Lung (tissue), 12 donors: ENCODE results near the gene AP3S2. TPM values are rescaled to one million over a fixed set of nuclear protein-coding genes. Genes with fewer than 3 reads are reported as not detected.

Experiments used
- ATAC-seq: fragments of 200-7000 bp; cut with Tn5 transposase; one replicate; pipeline ENCODE4 v1.9.1; 2020; ENCODE audit warnings: moderate number of reproducible peaks; ENCODE audit not compliant: insufficient read depth, low FRiP score
- DNase-seq, 3 donors: peaks; one replicate each; pipeline ENCODE4 v3.0.0-alpha.2; 2013 to 2017
- H3K27ac ChIP-seq, 2 donors: one replicate each; pipeline ENCODE4 v1.5.1; 2013; ENCODE audit warnings: mild to moderate bottlenecking in 2 of 2, moderate library complexity in 2 of 2, control low read depth in 1 of 2, inconsistent platforms in 1 of 2, low read depth in 1 of 2, low read length in 1 of 2
- H3K27me3 ChIP-seq, 3 donors: one replicate each; pipeline ENCODE4 v1.5.1; 2013; ENCODE audit warnings: low read length in 2 of 3; ENCODE audit not compliant: control insufficient read depth in 3 of 3, insufficient read depth in 3 of 3
- H3K36me3 ChIP-seq, 4 donors: one replicate each; pipeline ENCODE4 v1.5.1; 2013; ENCODE audit warnings: low read length in 4 of 4, mild to moderate bottlenecking in 1 of 4, moderate library complexity in 1 of 4; ENCODE audit not compliant: control insufficient read depth in 4 of 4, insufficient read depth in 4 of 4
- H3K4me1 ChIP-seq, 5 donors: one replicate each; pipeline ENCODE4 v1.5.1; 2013; ENCODE audit warnings: low read length in 5 of 5, mild to moderate bottlenecking in 2 of 5, moderate library complexity in 1 of 5; ENCODE audit not compliant: control insufficient read depth in 5 of 5, insufficient read depth in 5 of 5
- H3K4me3 ChIP-seq: one replicate; pipeline ENCODE4 v1.5.1; 2013; ENCODE audit warnings: mild to moderate bottlenecking, control low read depth, moderate library complexity
- H3K9ac ChIP-seq, 2 donors: one replicate each; pipeline ENCODE4 v1.5.1; 2013; ENCODE audit warnings: low read length in 2 of 2, control low read depth in 1 of 2; ENCODE audit not compliant: insufficient read depth in 1 of 2
- H3K9me3 ChIP-seq, 4 donors: one replicate each; pipeline ENCODE4 v1.5.1; 2013; ENCODE audit warnings: low read length in 3 of 4, mild to moderate bottlenecking in 1 of 4, moderate library complexity in 1 of 4; ENCODE audit not compliant: control insufficient read depth in 4 of 4, insufficient read depth in 3 of 4
- CTCF ChIP-seq: IDR thresholded peaks from 2 replicates; pipeline ENCODE4 v1.5.1; 2012; ENCODE audit warnings: mild to moderate bottlenecking; ENCODE audit errors: control extremely low read depth, extremely low read depth
- WGBS, 2 donors: extraction: QIAGEN DNeasy Blood & Tissue Kit; methylation state at CpG; one replicate each; pipeline ENCODE4 v1.1.7; 2013; 5-methylcytosine and 5-hydroxymethylcytosine counted together
- polyA plus RNA-seq, 2 donors: library from polyadenylated mRNA; stranded (reverse); fragments of 200-250 nt; gene quantifications; one replicate each; pipeline ENCODE4 v1.2.1, GENCODE V29; 2013
- total RNA-seq, 2 donors: library from RNA; depleted of rRNA in 1 of 2; stranded (reverse); fragments of >200 nt in 1 of 2; gene quantifications; one replicate each; pipeline ENCODE4 v1.2.1, GENCODE V29; 2014 to 2021
- donor health status: control.
- donor health status: control.
- donor health status: Bipolar disorder and iron deficiency.
- donor health status: healthy.
- donor health status: DM: yes; HTN: yes; CAD: no.

Gene AP3S2
- total and polyA plus RNA-seq, 4 donors = 9.9 to 31.8 (median 25.9) TPM

- no peaks in the 10 kb centered on the region for H3K9me3 ChIP-seq
- no peak overlapping the region for H3K9ac ChIP-seq
- H3K27me3 ChIP-seq = peaks cover 0 to 18% (median 9%) of the 10 kb centered on the region in 3 donors
- H3K4me3 ChIP-seq = no peak overlapping the region
- no peaks in the 10 kb centered on the region for H3K4me1 ChIP-seq
- no peak overlapping the region for H3K27ac ChIP-seq
- H3K36me3 ChIP-seq = no peaks in the 10 kb centered on the region
- DNase-seq = no peak
- whole genome bisulfite sequencing, 2 donors = 27 to 55% methylated on average over 12 of the region's 12 CpGs
- peak; percentile 72 for ATAC-seq
- TF ChIP-seq CTCF = no peak
Observed at GRCh38 chr15:89820666-89821611, 72.9 kb downstream of the AP3S2 start.

GRCh38 chr15:89818287-89818686 lies 75.5 kb downstream of the AP3S2 start:
- Histone ChIP-seq H3K9me3 (peaks cover 0 to 3% (median 1%) of the 10 kb centered on the region in 4 donors), H3K27me3 (peaks cover 0 to 29% (median 20%) of the 10 kb centered on the region in 3 donors), H3K36me3 (no peaks in the 10 kb centered on the region), H3K4me1 (peaks cover 0 to 7% (median 0%) of the 10 kb centered on the region in 5 donors), H3K9ac (no peak overlapping the region), H3K4me3 (no peak overlapping the region), H3K27ac (no peak overlapping the region)
- no peak for DNase-seq
- ATAC-seq = no peak
- 52 to 71% methylated on average over 10 of the region's 10 CpGs for WGBS, 2 donors
- no peak for TF ChIP-seq CTCF

GRCh38 chr15:89817701-89818280 lies 76.0 kb downstream of the AP3S2 start:
- no peak for TF ChIP-seq CTCF
- H3K4me3 ChIP-seq = no peak overlapping the region

More at GRCh38 chr15:89817701-89818280, 76.0 kb downstream of the AP3S2 start:
- Histone ChIP-seq H3K36me3 (no peaks in the 10 kb centered on the region), H3K4me1 (peaks cover 0 to 7% (median 0%) of the 10 kb centered on the region in 5 donors), H3K27ac (no peak overlapping the region), H3K27me3 (peaks cover 0 to 33% (median 20%) of the 10 kb centered on the region in 3 donors), H3K9ac (no peak overlapping the region), H3K9me3 (peaks cover 0 to 3% (median 1%) of the 10 kb centered on the region in 4 donors)
- WGBS, 2 donors = 63 to 69% methylated on average over 10 of the region's 10 CpGs
- ATAC-seq = no peak
- DNase-seq = no peak
